B cell (primary cell): Measurements from ENCODE around the gene WDR6. TPM values are rescaled to one million over a fixed set of nuclear protein-coding genes. Genes with fewer than 3 reads are reported as not detected.
A peak's percentile ranks its signal among the peaks of the same experiment; 100 is the strongest.

ENCODE experiments used
- ATAC-seq: fragments of 200-7000 bp; cut with Tn5 transposase; one replicate; pipeline ENCODE4 v1.10.0; 2021; ENCODE audit warnings: low read depth, mild to moderate bottlenecking, moderate number of reproducible peaks, moderate library complexity
- CTCF ChIA-PET: fragments of 350-600 bp; sonication (Branson Sonifier 250); formaldehyde crosslinking; loops from one replicate; lab custom pipeline; 2021; ENCODE audit warnings: antibody characterized with exemption, inconsistent platforms; lab: Charles Lee
- POLR2A ChIA-PET: fragments of 350-600 bp; sonication (Branson Sonifier 250); formaldehyde crosslinking; loops from one replicate; lab custom pipeline; 2021; ENCODE audit warnings: antibody characterized with exemption; lab: Charles Lee
- DNase-seq: peaks from one replicate; pipeline ENCODE4 v3.0.0; 2013
- H2AFZ ChIP-seq: 2 replicates; pipeline ENCODE4 v1.6.1; 2012; ENCODE audit warnings: mild to moderate bottlenecking, low read depth, low read length; ENCODE audit not compliant: insufficient read depth, poor library complexity, severe bottlenecking
- H3K27ac ChIP-seq, 2 donors: 1 replicate in 1 of 2; 2 replicates in 1 of 2; pipeline ENCODE4 v1.5.1; 2012 to 2013; ENCODE audit warnings: low read length in 2 of 2, mild to moderate bottlenecking in 2 of 2, moderate library complexity in 1 of 2
- H3K27me3 ChIP-seq, 4 experiments: fragments of 200-600 bp in 1 of 4; sonication (generic) in 1 of 4; replicated peaks in 1 of 4; 1 replicate in 2 of 4; 2 replicates in 2 of 4; pipeline versions ENCODE4 v1.6.1 to v1.7.0; 2013 to 2016; ENCODE audit warnings: low read length in 3 of 4, mild to moderate bottlenecking in 2 of 4, mixed read lengths in 1 of 4, moderate library complexity in 1 of 4; ENCODE audit not compliant: insufficient read depth in 4 of 4, control insufficient read depth in 3 of 4; ENCODE audit errors: control extremely low read depth in 1 of 4
- H3K36me3 ChIP-seq, 2 experiments: replicated peaks in 1 of 2; 1 replicate in 1 of 2; 2 replicates in 1 of 2; pipeline versions ENCODE4 v1.6.1 to v1.7.1; 2013; ENCODE audit warnings: low read length in 1 of 2; ENCODE audit not compliant: insufficient read depth in 2 of 2, control insufficient read depth in 1 of 2; ENCODE audit errors: control extremely low read depth in 1 of 2, extremely low read depth in 1 of 2
- H3K4me1 ChIP-seq, 2 donors: fragments of 200-600 bp in 1 of 2; sonication (generic) in 1 of 2; 1 replicate in 1 of 2; 2 replicates in 1 of 2; pipeline versions ENCODE4 v1.5.1 to v1.6.1; 2013 to 2017; ENCODE audit warnings: low read length in 2 of 2; ENCODE audit not compliant: control insufficient read depth in 2 of 2, insufficient read depth in 2 of 2
- H3K4me2 ChIP-seq: replicated peaks from 2 replicates; pipeline ENCODE3; 2012; ENCODE audit warnings: mild to moderate bottlenecking, low read depth, low read length; ENCODE audit not compliant: poor library complexity, severe bottlenecking
- H3K4me3 ChIP-seq, 5 experiments: fragments of 200-600 bp in 1 of 5; sonication (generic) in 1 of 5; 1 replicate in 3 of 5; 2 replicates in 2 of 5; pipeline versions ENCODE4 v1.5.1 to v1.7.0; 2011 to 2016; ENCODE audit warnings: low read length in 4 of 5, mild to moderate bottlenecking in 4 of 5, low read depth in 2 of 5, control low read depth in 1 of 5, moderate library complexity in 1 of 5; ENCODE audit not compliant: insufficient read depth in 1 of 5; ENCODE audit errors: control extremely low read depth in 1 of 5, extremely low read depth in 1 of 5
- H3K79me2 ChIP-seq: fragments of 200-600 bp; sonication (generic); one replicate; pipeline ENCODE4 v1.6.0; 2016; ENCODE audit warnings: low read length; ENCODE audit not compliant: control insufficient read depth, insufficient read depth
- H3K9ac ChIP-seq: fragments of 200-600 bp; sonication (generic); 2 replicates; pipeline ENCODE4 v1.6.1; 2017; ENCODE audit warnings: mild to moderate bottlenecking, low read length, moderate library complexity
- H3K9me3 ChIP-seq, 3 donors: one replicate each; pipeline versions ENCODE4 v1.6.1 to v1.7.1; 2013; ENCODE audit warnings: low read length in 2 of 3; ENCODE audit not compliant: control insufficient read depth in 2 of 3, insufficient read depth in 1 of 3; ENCODE audit errors: control extremely low read depth in 1 of 3
- H4K20me1 ChIP-seq: 2 replicates; pipeline ENCODE4 v1.6.0; 2012; ENCODE audit warnings: mild to moderate bottlenecking, low read length; ENCODE audit not compliant: insufficient read depth, control insufficient read depth, poor library complexity, severe bottlenecking
- H3K27ac Mint-ChIP-seq: one replicate; pipeline ENCODE4 v1.8.0; 2021; ENCODE audit warnings: mixed read lengths
- H3K27me3 Mint-ChIP-seq: one replicate; pipeline ENCODE4 v1.8.0; 2021; ENCODE audit warnings: mixed read lengths
- H3K4me1 Mint-ChIP-seq: one replicate; pipeline ENCODE4 v1.8.0; 2021; ENCODE audit warnings: mixed read lengths
- H3K4me3 Mint-ChIP-seq: one replicate; pipeline ENCODE4 v1.8.0; 2021; ENCODE audit warnings: mixed read lengths
- H3K9me3 Mint-ChIP-seq: one replicate; pipeline ENCODE4 v1.8.0; 2022; ENCODE audit warnings: mixed read lengths; ENCODE audit not compliant: insufficient read depth
- EZH2 ChIP-seq: IDR thresholded peaks from 2 replicates; pipeline ENCODE4 v1.6.1; 2012; ENCODE audit warnings: borderline replicate concordance, low read depth, mild to moderate bottlenecking, moderate library complexity, low read length; ENCODE audit not compliant: insufficient read depth, poor library complexity, severe bottlenecking
- WGBS: methylation state at CpG from one replicate; pipeline ENCODE4 v1.1.5; 2013; ENCODE audit warnings: missing lambda C conversion rate; ENCODE audit not compliant: insufficient coverage; 5-methylcytosine and 5-hydroxymethylcytosine counted together
- intact Hi-C: fragments of 100-400 bp; cut with micrococcal nuclease; formaldehyde crosslinking; loops from one replicate; pipeline ENCODE4 v1.10.0; 2022
- polyA minus RNA-seq: library from RNA; depleted of rRNA, polyadenylated mRNA; stranded (reverse); fragments of >200 nt; gene quantifications from 2 replicates; pipeline ENCODE4 v1.2.3, GENCODE V29; 2012
- polyA plus RNA-seq: library from polyadenylated mRNA; depleted of rRNA; stranded (reverse); fragments of >200 nt; gene quantifications from 2 replicates; pipeline ENCODE4 v1.2.3, GENCODE V29; 2012
- total RNA-seq, 2 donors: library from RNA; stranded (reverse); fragments of 120-200 nt in 1 of 2; gene quantifications; 1 replicate in 1 of 2; 2 replicates in 1 of 2; pipeline versions ENCODE4 v1.2.3 to v1.2.4, GENCODE V29; 2013 to 2022
- TF ChIP-seq, protein P1 (sequence below): fragments of 200-600 bp; IDR thresholded peaks from one replicate; pipeline ENCODE4 v1.8.0; 2022; ENCODE audit warnings: antibody characterized with exemption, mild to moderate bottlenecking

The WDR6 gene, protein sequence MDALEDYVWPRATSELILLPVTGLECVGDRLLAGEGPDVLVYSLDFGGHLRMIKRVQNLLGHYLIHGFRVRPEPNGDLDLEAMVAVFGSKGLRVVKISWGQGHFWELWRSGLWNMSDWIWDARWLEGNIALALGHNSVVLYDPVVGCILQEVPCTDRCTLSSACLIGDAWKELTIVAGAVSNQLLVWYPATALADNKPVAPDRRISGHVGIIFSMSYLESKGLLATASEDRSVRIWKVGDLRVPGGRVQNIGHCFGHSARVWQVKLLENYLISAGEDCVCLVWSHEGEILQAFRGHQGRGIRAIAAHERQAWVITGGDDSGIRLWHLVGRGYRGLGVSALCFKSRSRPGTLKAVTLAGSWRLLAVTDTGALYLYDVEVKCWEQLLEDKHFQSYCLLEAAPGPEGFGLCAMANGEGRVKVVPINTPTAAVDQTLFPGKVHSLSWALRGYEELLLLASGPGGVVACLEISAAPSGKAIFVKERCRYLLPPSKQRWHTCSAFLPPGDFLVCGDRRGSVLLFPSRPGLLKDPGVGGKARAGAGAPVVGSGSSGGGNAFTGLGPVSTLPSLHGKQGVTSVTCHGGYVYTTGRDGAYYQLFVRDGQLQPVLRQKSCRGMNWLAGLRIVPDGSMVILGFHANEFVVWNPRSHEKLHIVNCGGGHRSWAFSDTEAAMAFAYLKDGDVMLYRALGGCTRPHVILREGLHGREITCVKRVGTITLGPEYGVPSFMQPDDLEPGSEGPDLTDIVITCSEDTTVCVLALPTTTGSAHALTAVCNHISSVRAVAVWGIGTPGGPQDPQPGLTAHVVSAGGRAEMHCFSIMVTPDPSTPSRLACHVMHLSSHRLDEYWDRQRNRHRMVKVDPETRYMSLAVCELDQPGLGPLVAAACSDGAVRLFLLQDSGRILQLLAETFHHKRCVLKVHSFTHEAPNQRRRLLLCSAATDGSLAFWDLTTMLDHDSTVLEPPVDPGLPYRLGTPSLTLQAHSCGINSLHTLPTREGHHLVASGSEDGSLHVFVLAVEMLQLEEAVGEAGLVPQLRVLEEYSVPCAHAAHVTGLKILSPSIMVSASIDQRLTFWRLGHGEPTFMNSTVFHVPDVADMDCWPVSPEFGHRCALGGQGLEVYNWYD
- total RNA-seq, result 270 and 287 TPM in 2 replicates
- 88.2 TPM for total RNA-seq (2013)
- 317 and 321 TPM in 2 replicates for polyA plus RNA-seq
- 196 and 273 TPM in 2 replicates for polyA minus RNA-seq

DNA sequence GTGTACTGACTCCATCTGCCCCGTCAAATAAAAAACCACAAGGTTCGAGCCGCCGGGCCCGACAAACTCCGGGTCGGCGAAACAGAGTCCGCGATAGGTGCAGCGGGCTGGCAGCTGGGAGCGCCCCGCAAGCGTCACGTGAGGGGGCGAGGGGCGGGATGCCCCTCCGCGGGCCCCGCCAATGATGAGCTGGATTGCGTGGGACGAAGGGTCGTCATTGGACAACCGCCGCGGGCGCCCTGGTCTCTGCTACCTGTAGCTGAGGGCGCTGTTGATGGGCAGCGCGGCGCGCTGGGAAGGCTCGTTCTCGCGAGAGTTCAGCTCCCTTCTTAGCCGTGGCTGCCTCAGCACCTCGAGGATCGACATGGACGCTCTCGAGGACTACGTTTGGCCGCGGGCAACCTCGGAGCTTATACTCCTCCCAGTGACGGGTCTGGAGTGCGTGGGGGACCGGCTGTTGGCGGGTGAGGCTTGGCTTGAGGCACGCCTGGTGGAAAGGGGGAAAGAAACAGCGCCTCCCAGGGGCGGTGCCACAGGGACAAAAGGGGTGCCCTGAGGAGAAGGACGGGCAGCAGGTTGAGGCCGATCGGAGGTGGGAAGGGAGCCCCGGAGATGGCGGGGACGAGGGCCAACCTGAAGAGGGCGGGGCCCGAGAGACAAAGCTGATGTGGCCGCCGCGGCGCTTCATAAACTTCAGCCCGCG, at the start of gene WDR6:
Gene WDR6, plus strand, starts transcription at position 324 of the 703 bp plus-strand sequence. Its CDS starts 41 bp downstream, at position 365.
- Mint-ChIP-seq H3K9me3 (no peaks in the 10 kb centered on the region), H3K4me3 (peak within 1 kb of the TSS; percentile 100), H3K4me1 (peaks cover 27% of the 10 kb centered on the region), H3K27me3 (no peaks in the 10 kb centered on the region), H3K27ac (peak within 1 kb of the TSS; percentile 99)
- Histone ChIP-seq H2AFZ (peak within 1 kb of the TSS; percentile 93), H3K36me3 (peaks cover 0 to 10% of the 10 kb centered on the region in 2 experiments), H4K20me1 (peaks cover 29% of the 10 kb centered on the region), H3K4me2 (peak within 1 kb of the TSS; percentile 93), H3K79me2 (peaks cover 58% of the 10 kb centered on the region), H3K27ac (peak within 1 kb of the TSS; percentile 95 to 96), H3K9me3 (no peaks in the 10 kb centered on the region), H3K4me1 (peaks cover 15 to 18% of the 10 kb centered on the region in 2 donors), H3K4me3 (peak within 1 kb of the TSS; percentile 69 to 99 (median 94)), H3K27me3 (no peaks in the 10 kb centered on the region), H3K9ac (peak within 1 kb of the TSS; percentile 95)
- WGBS, result under 1% methylated on average over 65 of the region's 65 CpGs
- ATAC-seq, result peak; percentile 86
- peak; percentile 98 for DNase-seq
- POLR2A ChIA-PET, result interaction anchor here (0.6 to 4.0 kb wide), 17 partner anchors 9 to 1293 kb away, joined by 3 to 116 read pairs (median 5); partner anchors contain the start of genes ARIH2, DALRD3, IMPDH2 and NDUFAF3
- intact Hi-C loops, result loop anchor here (1.0 to 2.0 kb wide), 6 partner anchors 14 to 706 kb away; partner anchors contain the start of genes ARIH2, NICN1, NME6 and P4HTM
- TF ChIP-seq, protein P1, sequence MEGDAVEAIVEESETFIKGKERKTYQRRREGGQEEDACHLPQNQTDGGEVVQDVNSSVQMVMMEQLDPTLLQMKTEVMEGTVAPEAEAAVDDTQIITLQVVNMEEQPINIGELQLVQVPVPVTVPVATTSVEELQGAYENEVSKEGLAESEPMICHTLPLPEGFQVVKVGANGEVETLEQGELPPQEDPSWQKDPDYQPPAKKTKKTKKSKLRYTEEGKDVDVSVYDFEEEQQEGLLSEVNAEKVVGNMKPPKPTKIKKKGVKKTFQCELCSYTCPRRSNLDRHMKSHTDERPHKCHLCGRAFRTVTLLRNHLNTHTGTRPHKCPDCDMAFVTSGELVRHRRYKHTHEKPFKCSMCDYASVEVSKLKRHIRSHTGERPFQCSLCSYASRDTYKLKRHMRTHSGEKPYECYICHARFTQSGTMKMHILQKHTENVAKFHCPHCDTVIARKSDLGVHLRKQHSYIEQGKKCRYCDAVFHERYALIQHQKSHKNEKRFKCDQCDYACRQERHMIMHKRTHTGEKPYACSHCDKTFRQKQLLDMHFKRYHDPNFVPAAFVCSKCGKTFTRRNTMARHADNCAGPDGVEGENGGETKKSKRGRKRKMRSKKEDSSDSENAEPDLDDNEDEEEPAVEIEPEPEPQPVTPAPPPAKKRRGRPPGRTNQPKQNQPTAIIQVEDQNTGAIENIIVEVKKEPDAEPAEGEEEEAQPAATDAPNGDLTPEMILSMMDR, result peak; percentile 52
- TF ChIP-seq EZH2, result no peak
- CTCF ChIA-PET, result interaction anchor here (0.6 to 5.6 kb wide), 12 partner anchors 9 to 339 kb away, joined by 3 to 73 read pairs (median 5); partner anchors contain the start of genes ARIH2, DALRD3, IMPDH2 and NDUFAF3
